H1 (cell line): Measurements from ENCODE around the gene TVP23A.
"Not testable (repeated sequence)": the region's sequence is repeated elsewhere in the genome, so short reads cannot be mapped to it uniquely, and the experiment has no call there.

Experiments used
- BCL11A ChIP-seq, 2 experiments: IDR thresholded peaks; one replicate each; pipeline ENCODE4 v1.6.1; 2011; ENCODE audit warnings: low read depth in 2 of 2, low read length in 2 of 2, mild to moderate bottlenecking in 2 of 2
- CREB1 ChIP-seq: IDR thresholded peaks from 2 replicates; pipeline ENCODE4 v1.6.1; 2012; ENCODE audit warnings: inconsistent platforms
- CTCF ChIP-seq, 3 experiments: IDR thresholded peaks; 1 replicate in 2 of 3; 2 replicates in 1 of 3; pipeline versions ENCODE4 v1.5.1 to v1.6.1; 2011; ENCODE audit warnings: low read length in 3 of 3, mild to moderate bottlenecking in 3 of 3, inconsistent platforms in 2 of 3, low read depth in 1 of 3, moderate library complexity in 1 of 3; ENCODE audit not compliant: insufficient read depth in 1 of 3; ENCODE audit errors: control extremely low read depth in 1 of 3
- EZH2 ChIP-seq: fragments of 200-600 bp; sonication (generic); IDR thresholded peaks from 2 replicates; pipeline ENCODE4 v1.7.1; 2012; ENCODE audit warnings: low read depth, mild to moderate bottlenecking, moderate library complexity, low read length, inconsistent platforms; ENCODE audit not compliant: severe bottlenecking
- JUN ChIP-seq: IDR thresholded peaks from 2 replicates; pipeline ENCODE4 v1.6.1; 2011; ENCODE audit warnings: low read depth, mild to moderate bottlenecking, improper control_type of control experiment, low read length
- KDM1A ChIP-seq: fragments of 200-600, 300-600 bp; sonication (generic); IDR thresholded peaks from 2 replicates; pipeline ENCODE4 v1.7.1; 2016; ENCODE audit warnings: mild to moderate bottlenecking, low read length, borderline replicate concordance
- MAFK ChIP-seq: IDR thresholded peaks from 2 replicates; pipeline ENCODE4 v1.6.1; 2012; ENCODE audit warnings: low read depth, mild to moderate bottlenecking, improper control_type of control experiment, low read length
- NRF1 ChIP-seq: IDR thresholded peaks from 2 replicates; pipeline ENCODE4 v1.6.1; 2011; ENCODE audit warnings: mild to moderate bottlenecking, low read depth, low read length, improper control_type of control experiment
- POLR2A ChIP-seq, 2 experiments: IDR thresholded peaks; 1 replicate in 1 of 2; 2 replicates in 1 of 2; pipeline ENCODE4 v1.6.1; 2011; ENCODE audit warnings: low read depth in 2 of 2, low read length in 2 of 2, mild to moderate bottlenecking in 2 of 2; ENCODE audit errors: control extremely low read depth in 1 of 2
- POLR2AphosphoS5 ChIP-seq: IDR thresholded peaks from 2 replicates; pipeline ENCODE4 v1.6.1; 2011; ENCODE audit warnings: low read depth, low read length
- SIN3A ChIP-seq, 2 experiments: IDR thresholded peaks in 1 of 2; conservative IDR thresholded peaks in 1 of 2; 2 replicates each; pipeline ENCODE4 v1.6.1; 2011 to 2012; ENCODE audit warnings: low read length in 2 of 2, improper control_type of control experiment in 1 of 2, low read depth in 1 of 2, mild to moderate bottlenecking in 1 of 2
- ZNF274 ChIP-seq: IDR thresholded peaks from 2 replicates; pipeline ENCODE4 v1.7.0; 2012; ENCODE audit warnings: low read length, borderline replicate concordance; ENCODE audit errors: extremely low read depth
- TF ChIP-seq, protein P1 (sequence below): IDR thresholded peaks from 2 replicates; pipeline ENCODE4 v1.6.1; 2012; ENCODE audit warnings: inconsistent platforms

DNA sequence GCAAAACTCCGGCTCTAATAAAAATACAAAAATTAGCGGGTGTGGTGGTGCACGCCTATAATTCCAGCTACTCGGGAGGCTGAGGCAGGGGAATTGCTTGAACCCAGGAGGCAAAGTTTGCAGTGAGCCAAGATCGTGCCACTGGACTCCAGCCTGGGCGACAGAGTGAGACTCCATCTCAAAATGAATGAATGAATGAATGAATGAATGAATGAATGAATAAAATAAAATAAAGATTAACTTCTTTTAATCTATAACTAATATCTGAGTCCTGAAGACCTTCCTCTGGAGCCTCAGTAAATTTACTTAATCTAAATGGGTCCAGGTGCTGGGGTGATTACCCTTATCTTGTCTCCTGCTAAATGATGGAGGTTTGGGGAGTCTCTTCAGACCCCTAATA is 38.7 kb downstream of the TVP23A start:
- not testable (repeated sequence) for TF ChIP-seq EZH2; CTCF (IDR thresholded peaks at IDR 0.05; ENCODE audit: control extremely low read depth in 1 of 3, insufficient read depth in 1 of 3, low read depth in 1 of 3, low read length in 3 of 3); POLR2AphosphoS5; POLR2A (IDR thresholded peaks at IDR 0.05; ENCODE audit: control extremely low read depth in 1 of 2, low read depth in 2 of 2, low read length in 2 of 2); BCL11A (IDR thresholded peaks at IDR 0.05; ENCODE audit: low read depth in 2 of 2, low read length in 2 of 2); SIN3A (conservative IDR thresholded peaks at IDR 0.05 in 1 of 2, IDR thresholded peaks at IDR 0.05 in 1 of 2; ENCODE audit: low read depth in 1 of 2, low read length in 2 of 2); KDM1A; NRF1; JUN; MAFK; CREB1; ZNF274
- TF ChIP-seq, protein P1, sequence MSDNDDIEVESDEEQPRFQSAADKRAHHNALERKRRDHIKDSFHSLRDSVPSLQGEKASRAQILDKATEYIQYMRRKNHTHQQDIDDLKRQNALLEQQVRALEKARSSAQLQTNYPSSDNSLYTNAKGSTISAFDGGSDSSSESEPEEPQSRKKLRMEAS: not testable (repeated sequence)
